Measurements from ENCODE around the gene TBC1D3L.
"Not testable (repeated sequence)": the region's sequence is repeated elsewhere in the genome, so short reads cannot be mapped to it uniquely, and the experiment has no call there.

The TBC1D3L gene

DNA sequence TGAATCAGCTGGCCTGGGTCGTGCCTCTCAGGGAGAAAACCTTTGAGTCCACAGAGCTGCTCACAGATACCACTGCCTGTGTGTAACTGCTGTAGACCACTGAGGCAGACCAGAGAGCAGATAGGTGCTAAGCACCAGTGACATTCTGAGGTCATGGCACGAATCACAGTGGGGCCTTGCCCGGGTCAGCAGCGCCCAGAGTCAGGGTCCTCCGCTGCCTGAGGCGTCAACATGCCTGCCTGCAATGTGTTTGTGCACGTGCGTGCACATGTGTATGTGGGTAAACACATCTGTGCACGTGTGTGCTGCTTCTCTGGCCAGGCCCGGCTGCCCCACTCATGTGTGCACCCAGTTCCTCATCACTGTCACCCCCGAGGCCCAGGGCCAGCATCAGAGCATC lies at the start of gene TBC1D3L:
TBC1D3L (minus strand) TSS at position 101 of the 400 bp plus-strand sequence. CDS start 1,540 bp downstream, outside the sequence.
- DNase-seq (ENCODE audit: low spot score): not testable (repeated sequence)

DNA sequence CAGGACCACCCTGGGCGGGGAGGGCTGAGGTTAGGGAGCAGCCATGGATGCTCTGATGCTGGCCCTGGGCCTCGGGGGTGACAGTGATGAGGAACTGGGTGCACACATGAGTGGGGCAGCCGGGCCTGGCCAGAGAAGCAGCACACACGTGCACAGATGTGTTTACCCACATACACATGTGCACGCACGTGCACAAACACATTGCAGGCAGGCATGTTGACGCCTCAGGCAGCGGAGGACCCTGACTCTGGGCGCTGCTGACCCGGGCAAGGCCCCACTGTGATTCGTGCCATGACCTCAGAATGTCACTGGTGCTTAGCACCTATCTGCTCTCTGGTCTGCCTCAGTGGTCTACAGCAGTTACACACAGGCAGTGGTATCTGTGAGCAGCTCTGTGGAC lies 14.8 kb upstream of the TBC1D3L start, which contains the start of gene TBC1D3D:
TBC1D3D (plus strand) TSS at position 301 of the 400 bp plus-strand sequence. CDS start 1,585 bp downstream, outside the sequence.
- not testable (repeated sequence) for DNase-seq (ENCODE audit: low spot score)

Measured in HuH-7 (cell line).